Measurements from ENCODE around the gene UST.

- TF ChIP-seq, protein P1, sequence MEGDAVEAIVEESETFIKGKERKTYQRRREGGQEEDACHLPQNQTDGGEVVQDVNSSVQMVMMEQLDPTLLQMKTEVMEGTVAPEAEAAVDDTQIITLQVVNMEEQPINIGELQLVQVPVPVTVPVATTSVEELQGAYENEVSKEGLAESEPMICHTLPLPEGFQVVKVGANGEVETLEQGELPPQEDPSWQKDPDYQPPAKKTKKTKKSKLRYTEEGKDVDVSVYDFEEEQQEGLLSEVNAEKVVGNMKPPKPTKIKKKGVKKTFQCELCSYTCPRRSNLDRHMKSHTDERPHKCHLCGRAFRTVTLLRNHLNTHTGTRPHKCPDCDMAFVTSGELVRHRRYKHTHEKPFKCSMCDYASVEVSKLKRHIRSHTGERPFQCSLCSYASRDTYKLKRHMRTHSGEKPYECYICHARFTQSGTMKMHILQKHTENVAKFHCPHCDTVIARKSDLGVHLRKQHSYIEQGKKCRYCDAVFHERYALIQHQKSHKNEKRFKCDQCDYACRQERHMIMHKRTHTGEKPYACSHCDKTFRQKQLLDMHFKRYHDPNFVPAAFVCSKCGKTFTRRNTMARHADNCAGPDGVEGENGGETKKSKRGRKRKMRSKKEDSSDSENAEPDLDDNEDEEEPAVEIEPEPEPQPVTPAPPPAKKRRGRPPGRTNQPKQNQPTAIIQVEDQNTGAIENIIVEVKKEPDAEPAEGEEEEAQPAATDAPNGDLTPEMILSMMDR (conservative IDR thresholded peaks at IDR 0.05) = no peak
- TF ChIP-seq ZFX (IDR thresholded peaks at IDR 0.05) = no peak
These were observed 30.0 kb upstream of the UST start for GRCh38 chr6:148716811-148717210.

Measured in C4-2B (cell line).